Kidney epithelial cell (primary cell): Measurements from ENCODE around the gene CHERP. TPM values are rescaled to one million over a fixed set of nuclear protein-coding genes. Genes with fewer than 3 reads are reported as not detected.

ENCODE experiments used
- DNase-seq: peaks from one replicate; pipeline ENCODE4 v3.0.0-alpha.2; 2010; ENCODE audit warnings: low read depth
- H3K27me3 ChIP-seq: 2 replicates; pipeline ENCODE4 v1.6.0; 2011; ENCODE audit warnings: low read length; ENCODE audit not compliant: control insufficient read depth, insufficient read depth
- H3K36me3 ChIP-seq: 2 replicates; pipeline ENCODE4 v1.5.1; 2011; ENCODE audit warnings: low read length; ENCODE audit not compliant: control insufficient read depth, insufficient read depth
- H3K4me3 ChIP-seq: 2 replicates; pipeline ENCODE4 v1.5.1; 2011; ENCODE audit warnings: low read depth, mild to moderate bottlenecking, control low read depth, low read length
- total RNA-seq: library from RNA; depleted of rRNA; stranded (reverse); fragments of >200 nt; gene quantifications from 2 replicates; pipeline ENCODE4 v1.2.3, GENCODE V29; 2015
- TF ChIP-seq, protein P1 (sequence below): IDR thresholded peaks from 2 replicates; pipeline ENCODE4 v1.5.1; 2011; ENCODE audit warnings: mild to moderate bottlenecking, moderate library complexity, low read length, control low read depth, inconsistent platforms; ENCODE audit not compliant: insufficient read depth, poor library complexity, severe bottlenecking

CHERP gene, protein sequence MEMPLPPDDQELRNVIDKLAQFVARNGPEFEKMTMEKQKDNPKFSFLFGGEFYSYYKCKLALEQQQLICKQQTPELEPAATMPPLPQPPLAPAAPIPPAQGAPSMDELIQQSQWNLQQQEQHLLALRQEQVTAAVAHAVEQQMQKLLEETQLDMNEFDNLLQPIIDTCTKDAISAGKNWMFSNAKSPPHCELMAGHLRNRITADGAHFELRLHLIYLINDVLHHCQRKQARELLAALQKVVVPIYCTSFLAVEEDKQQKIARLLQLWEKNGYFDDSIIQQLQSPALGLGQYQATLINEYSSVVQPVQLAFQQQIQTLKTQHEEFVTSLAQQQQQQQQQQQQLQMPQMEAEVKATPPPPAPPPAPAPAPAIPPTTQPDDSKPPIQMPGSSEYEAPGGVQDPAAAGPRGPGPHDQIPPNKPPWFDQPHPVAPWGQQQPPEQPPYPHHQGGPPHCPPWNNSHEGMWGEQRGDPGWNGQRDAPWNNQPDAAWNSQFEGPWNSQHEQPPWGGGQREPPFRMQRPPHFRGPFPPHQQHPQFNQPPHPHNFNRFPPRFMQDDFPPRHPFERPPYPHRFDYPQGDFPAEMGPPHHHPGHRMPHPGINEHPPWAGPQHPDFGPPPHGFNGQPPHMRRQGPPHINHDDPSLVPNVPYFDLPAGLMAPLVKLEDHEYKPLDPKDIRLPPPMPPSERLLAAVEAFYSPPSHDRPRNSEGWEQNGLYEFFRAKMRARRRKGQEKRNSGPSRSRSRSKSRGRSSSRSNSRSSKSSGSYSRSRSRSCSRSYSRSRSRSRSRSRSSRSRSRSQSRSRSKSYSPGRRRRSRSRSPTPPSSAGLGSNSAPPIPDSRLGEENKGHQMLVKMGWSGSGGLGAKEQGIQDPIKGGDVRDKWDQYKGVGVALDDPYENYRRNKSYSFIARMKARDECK
- 10.3 and 17.2 TPM in 2 replicates for total RNA-seq

GRCh38 chr19:16542045-16542909 lies at the start of gene CHERP:
TSS of gene CHERP (minus strand) at chr19:16542437. CDS start at chr19:16542378, 59 bp downstream.
- H3K4me3 ChIP-seq, result peak within 1 kb of the TSS; percentile 99
- H3K27me3 ChIP-seq, result no peaks in the 10 kb centered on the region
- DNase-seq, result peak; percentile 58
- TF ChIP-seq, protein P1, sequence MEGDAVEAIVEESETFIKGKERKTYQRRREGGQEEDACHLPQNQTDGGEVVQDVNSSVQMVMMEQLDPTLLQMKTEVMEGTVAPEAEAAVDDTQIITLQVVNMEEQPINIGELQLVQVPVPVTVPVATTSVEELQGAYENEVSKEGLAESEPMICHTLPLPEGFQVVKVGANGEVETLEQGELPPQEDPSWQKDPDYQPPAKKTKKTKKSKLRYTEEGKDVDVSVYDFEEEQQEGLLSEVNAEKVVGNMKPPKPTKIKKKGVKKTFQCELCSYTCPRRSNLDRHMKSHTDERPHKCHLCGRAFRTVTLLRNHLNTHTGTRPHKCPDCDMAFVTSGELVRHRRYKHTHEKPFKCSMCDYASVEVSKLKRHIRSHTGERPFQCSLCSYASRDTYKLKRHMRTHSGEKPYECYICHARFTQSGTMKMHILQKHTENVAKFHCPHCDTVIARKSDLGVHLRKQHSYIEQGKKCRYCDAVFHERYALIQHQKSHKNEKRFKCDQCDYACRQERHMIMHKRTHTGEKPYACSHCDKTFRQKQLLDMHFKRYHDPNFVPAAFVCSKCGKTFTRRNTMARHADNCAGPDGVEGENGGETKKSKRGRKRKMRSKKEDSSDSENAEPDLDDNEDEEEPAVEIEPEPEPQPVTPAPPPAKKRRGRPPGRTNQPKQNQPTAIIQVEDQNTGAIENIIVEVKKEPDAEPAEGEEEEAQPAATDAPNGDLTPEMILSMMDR, result no peak
- peaks cover 4% of the 10 kb centered on the region for H3K36me3 ChIP-seq

DNA sequence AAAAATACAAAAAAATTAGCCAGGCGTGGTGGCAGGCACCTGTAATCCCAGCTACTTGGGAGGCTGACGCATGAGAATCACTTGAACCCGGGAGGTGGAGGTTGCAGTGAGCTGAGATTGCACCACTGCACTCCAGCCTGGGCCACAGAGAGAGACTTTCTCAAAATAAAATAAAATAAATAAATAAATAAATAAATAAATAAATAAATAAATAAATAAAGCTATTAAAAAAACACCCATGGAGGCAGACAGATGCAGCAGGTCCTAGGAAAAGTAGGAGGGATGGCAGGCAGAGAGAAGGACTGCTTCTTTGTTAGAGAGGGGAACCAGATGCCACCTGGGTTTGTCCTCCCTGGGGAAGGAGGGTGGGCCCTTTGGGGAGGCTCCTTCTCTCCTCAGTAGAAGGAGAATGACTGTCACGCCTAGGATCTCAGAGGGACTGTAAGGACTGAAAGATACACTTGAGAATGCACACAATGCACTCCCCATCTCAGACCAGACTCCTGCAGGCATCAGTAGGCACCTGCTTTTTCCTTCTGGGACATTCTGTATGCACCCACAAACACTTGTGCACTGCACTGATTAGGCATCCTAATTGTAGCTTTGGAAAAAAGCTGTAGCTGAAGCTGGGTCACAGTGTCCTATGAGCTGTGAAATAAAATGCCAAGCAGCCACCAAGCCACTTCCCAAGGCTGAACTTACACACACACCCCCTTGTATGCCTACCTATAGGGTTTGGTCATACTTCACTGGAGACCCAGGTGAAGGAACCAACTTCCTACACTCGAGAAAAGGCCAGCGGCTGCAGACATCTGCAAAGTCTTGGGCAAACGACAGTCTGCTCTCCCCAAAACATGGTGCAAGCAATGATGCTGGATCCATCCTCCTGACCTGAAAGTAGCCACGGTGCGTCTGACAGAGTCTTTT lies 48.9 kb upstream of the CHERP start:
- Histone ChIP-seq H3K4me3 (no peak overlapping the region), H3K36me3 (no peaks in the 10 kb centered on the region), H3K27me3 (no peaks in the 10 kb centered on the region)
- TF ChIP-seq, protein P1, result no peak
- no peak for DNase-seq

- no peak for DNase-seq
- H3K27me3 ChIP-seq, result no peaks in the 10 kb centered on the region
- H3K36me3 ChIP-seq, result no peaks in the 10 kb centered on the region
- TF ChIP-seq, protein P1, result no peak
- H3K4me3 ChIP-seq, result no peak overlapping the region
Measured at GRCh38 chr19:16589917-16590316, 47.7 kb upstream of the CHERP start.

GRCh38 chr19:16588824-16589577 lies 46.8 kb upstream of the CHERP start:
- DNase-seq, result no peak
- no peaks in the 10 kb centered on the region for H3K27me3 ChIP-seq
- H3K36me3 ChIP-seq, result no peaks in the 10 kb centered on the region
- TF ChIP-seq, protein P1, result no peak
- no peak overlapping the region for H3K4me3 ChIP-seq
